ENCODE data around the gene SLK.

SLK gene

DNA sequence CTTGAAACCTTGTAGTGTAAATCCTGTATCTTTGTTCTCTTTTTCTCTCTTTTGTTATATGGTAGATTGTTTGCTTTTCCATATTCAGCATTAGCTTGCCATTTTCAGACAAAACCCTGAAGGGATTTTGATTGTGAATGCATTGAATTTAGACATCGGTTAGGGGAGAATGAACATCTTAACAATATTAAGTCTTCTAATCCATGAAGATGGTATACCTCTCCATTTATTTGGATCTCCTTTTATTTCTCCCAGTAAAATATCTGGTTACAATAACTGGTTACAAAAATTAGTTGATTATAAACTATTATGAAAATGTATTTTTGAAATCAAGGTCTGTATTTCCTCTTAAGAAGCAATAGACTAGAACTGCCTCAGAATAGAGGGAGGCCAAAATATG is 12.4 kb upstream of the SLK start:
- H3K79me2 ChIP-seq (ENCODE audit: low read length): no peaks in the 10 kb centered on the region
- no peak overlapping the region for H3K27ac ChIP-seq (ENCODE audit: low read length)
- no peaks in the 10 kb centered on the region for H3K36me3 ChIP-seq (replicated peaks; ENCODE audit: low read depth, low read length)
- no peaks in the 10 kb centered on the region for H3K9me3 ChIP-seq (ENCODE audit: insufficient read depth, low read length)
- H3K4me1 ChIP-seq (ENCODE audit: low read length): no peaks in the 10 kb centered on the region
- no peak overlapping the region for H3K4me2 ChIP-seq (ENCODE audit: low read length)
- H3K4me3 ChIP-seq (ENCODE audit: low read length): no peak overlapping the region
- no peak overlapping the region for H2AFZ ChIP-seq (ENCODE audit: low read depth, low read length)
- no peaks in the 10 kb centered on the region for H4K20me1 ChIP-seq (ENCODE audit: insufficient read depth, low read length)
- TF ChIP-seq CTCF (IDR thresholded peaks at IDR 0.05; ENCODE audit: low read depth, low read length) (no peak), EZH2phosphoT487 (IDR thresholded peaks at IDR 0.05; ENCODE audit: low read depth) (no peak)
- no peak overlapping the region for H3K9ac ChIP-seq (ENCODE audit: low read length)
- H3K27me3 ChIP-seq (ENCODE audit: low read depth, low read length): no peaks in the 10 kb centered on the region

- Histone ChIP-seq H3K36me3 (replicated peaks; ENCODE audit: low read depth, low read length) (no peaks in the 10 kb centered on the region), H2AFZ (ENCODE audit: low read depth, low read length) (no peak overlapping the region), H3K79me2 (ENCODE audit: low read length) (no peaks in the 10 kb centered on the region), H3K4me2 (ENCODE audit: low read length) (no peak overlapping the region), H3K4me1 (ENCODE audit: low read length) (no peaks in the 10 kb centered on the region), H3K27me3 (ENCODE audit: low read depth, low read length) (no peaks in the 10 kb centered on the region), H4K20me1 (ENCODE audit: insufficient read depth, low read length) (no peaks in the 10 kb centered on the region), H3K27ac (ENCODE audit: low read length) (no peak overlapping the region), H3K4me3 (ENCODE audit: low read length) (no peak overlapping the region), H3K9ac (ENCODE audit: low read length) (no peak overlapping the region), H3K9me3 (ENCODE audit: insufficient read depth, low read length) (no peaks in the 10 kb centered on the region)
- no peak for TF ChIP-seq EZH2phosphoT487 (IDR thresholded peaks at IDR 0.05; ENCODE audit: low read depth)
- TF ChIP-seq CTCF (IDR thresholded peaks at IDR 0.05; ENCODE audit: low read depth, low read length): no peak
These were observed 7.9 kb upstream of the SLK start for GRCh38 chr10:103958996-103959395.

- Histone ChIP-seq H4K20me1 (ENCODE audit: insufficient read depth, low read length) (no peaks in the 10 kb centered on the region), H3K4me2 (ENCODE audit: low read length) (no peak overlapping the region), H3K79me2 (ENCODE audit: low read length) (no peaks in the 10 kb centered on the region), H3K27ac (ENCODE audit: low read length) (no peak overlapping the region), H3K4me1 (ENCODE audit: low read length) (no peaks in the 10 kb centered on the region), H2AFZ (ENCODE audit: low read depth, low read length) (no peak overlapping the region), H3K9me3 (ENCODE audit: insufficient read depth, low read length) (no peaks in the 10 kb centered on the region), H3K9ac (ENCODE audit: low read length) (no peak overlapping the region), H3K4me3 (ENCODE audit: low read length) (no peak overlapping the region), H3K27me3 (ENCODE audit: low read depth, low read length) (no peaks in the 10 kb centered on the region), H3K36me3 (replicated peaks; ENCODE audit: low read depth, low read length) (no peaks in the 10 kb centered on the region)
- no peak for TF ChIP-seq EZH2phosphoT487 (IDR thresholded peaks at IDR 0.05; ENCODE audit: low read depth)
- no peak for TF ChIP-seq CTCF (IDR thresholded peaks at IDR 0.05; ENCODE audit: low read depth, low read length)
These were observed 6.8 kb upstream of the SLK start for GRCh38 chr10:103960103-103960502.

DNA sequence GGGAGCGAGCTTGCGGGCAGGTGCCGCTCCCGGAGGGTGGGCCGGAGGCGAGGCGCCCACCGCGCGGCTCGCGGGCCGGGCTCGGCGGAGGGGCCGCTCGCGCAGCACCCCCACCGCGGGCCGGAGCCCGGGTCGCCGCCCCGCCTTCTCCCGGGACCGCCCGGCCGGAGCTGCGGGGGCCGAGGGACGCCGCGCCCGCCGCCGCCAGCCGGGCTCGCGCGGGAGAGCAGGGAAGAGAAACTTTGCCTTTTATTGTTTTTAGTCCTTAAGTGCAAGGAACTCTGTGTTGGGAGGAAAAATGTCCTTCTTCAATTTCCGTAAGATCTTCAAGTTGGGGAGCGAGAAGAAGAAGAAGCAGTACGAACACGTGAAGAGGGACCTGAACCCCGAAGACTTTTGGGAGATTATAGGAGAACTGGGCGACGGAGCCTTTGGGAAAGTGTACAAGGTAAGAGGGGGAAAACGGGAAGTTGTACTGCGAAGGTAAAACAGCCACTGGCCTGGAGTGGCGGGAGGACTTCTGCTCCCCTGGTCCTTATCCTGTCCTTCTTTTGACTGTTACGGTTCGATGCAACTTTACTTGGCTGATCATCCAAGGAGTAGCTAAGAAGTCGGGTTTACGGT is 620 bp downstream of the SLK start:
- peak overlapping the region; percentile 83 for H2AFZ ChIP-seq (ENCODE audit: low read depth, low read length)
- H3K4me2 ChIP-seq (ENCODE audit: low read length): peak overlapping the region; percentile 88
- H3K9ac ChIP-seq (ENCODE audit: low read length): peak overlapping the region; percentile 91
- peak overlapping the region; percentile 100 for H3K4me3 ChIP-seq (ENCODE audit: low read length)
- TF ChIP-seq CTCF (IDR thresholded peaks at IDR 0.05; ENCODE audit: low read depth, low read length): no peak
- no peak for TF ChIP-seq EZH2phosphoT487 (IDR thresholded peaks at IDR 0.05; ENCODE audit: low read depth)
- H3K36me3 ChIP-seq (replicated peaks; ENCODE audit: low read depth, low read length): no peaks in the 10 kb centered on the region
- H3K27ac ChIP-seq (ENCODE audit: low read length): peak overlapping the region; percentile 33; the same call in 1 of the 2 replicates
- no peaks in the 10 kb centered on the region for H3K9me3 ChIP-seq (ENCODE audit: insufficient read depth, low read length)
- no peaks in the 10 kb centered on the region for H3K27me3 ChIP-seq (ENCODE audit: low read depth, low read length)
- peaks cover 12% of the 10 kb centered on the region for H3K4me1 ChIP-seq (ENCODE audit: low read length)
- peaks cover 32% of the 10 kb centered on the region for H3K79me2 ChIP-seq (ENCODE audit: low read length)
- peaks cover 8% of the 10 kb centered on the region; the same call in 1 of the 2 replicates for H4K20me1 ChIP-seq (ENCODE audit: insufficient read depth, low read length)

Data from OCI-LY3 (cell line).